ENCODE results near the gene CBFA2T2.

GRCh38 chr20:33490023-33490933 is at the start of gene CBFA2T2:
- no peak for TF ChIP-seq TAF1 (IDR thresholded peaks at IDR 0.05; ENCODE audit: borderline replicate concordance, insufficient read depth, low read length)
- TF ChIP-seq POLR2AphosphoS5 (IDR thresholded peaks at IDR 0.05; ENCODE audit: low read depth, low read length) = 0 out of 2 replicates have a peak, but pooled peaks have one; percentile 3

All from PFSK-1 (cell line).